ENCODE measurements around the gene FAM120A. TPM values are rescaled to one million over a fixed set of nuclear protein-coding genes. Genes with fewer than 3 reads are reported as not detected.

FAM120A gene
- total and polyA plus RNA-seq, 9 donors, result 37.9 to 130 (median 78.9) TPM

DNA sequence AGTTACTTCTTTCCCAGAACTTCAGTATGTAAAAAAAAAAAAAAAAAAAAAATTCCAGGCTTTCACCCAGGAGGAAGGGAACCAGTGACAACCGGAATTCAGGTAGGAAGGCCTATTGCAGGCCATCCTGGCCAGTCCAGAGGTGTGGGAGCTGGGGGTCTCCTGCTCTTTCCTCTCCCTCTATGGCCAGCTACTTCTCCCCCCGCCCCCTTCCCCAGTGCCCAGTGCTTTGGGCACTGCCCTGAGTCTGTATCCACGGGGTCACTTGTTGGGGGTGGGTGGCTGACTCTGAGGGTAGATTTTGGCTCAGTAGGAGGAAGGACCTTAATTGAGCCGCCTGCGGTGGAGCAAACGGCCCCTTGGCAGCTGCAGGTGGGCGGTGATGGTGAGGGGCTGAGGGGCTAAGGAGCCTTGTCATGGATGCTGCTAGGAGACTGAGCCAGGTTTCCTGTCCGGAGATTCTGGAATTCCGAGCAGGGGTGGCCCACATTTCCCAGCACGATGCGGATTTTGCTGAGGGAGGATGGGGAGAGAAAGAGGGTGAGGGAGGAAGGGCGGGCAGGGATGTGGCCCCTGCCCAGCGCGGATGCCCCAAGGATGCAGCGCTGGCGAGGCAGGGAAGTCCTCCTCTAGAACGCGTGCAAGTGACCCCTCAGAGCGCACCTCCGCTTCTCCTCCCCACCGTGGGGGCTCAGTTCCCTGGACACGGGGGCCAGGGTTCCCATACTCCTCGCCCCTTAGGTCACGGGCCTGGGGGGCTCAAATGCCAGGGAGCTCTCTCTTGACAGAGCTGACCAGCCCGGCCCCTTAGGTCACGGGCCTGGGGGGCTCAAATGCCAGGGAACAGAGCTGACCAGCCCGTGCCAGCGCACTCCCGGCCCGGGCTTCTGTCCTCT, 123.7 kb downstream of the FAM120A start:
- 10 to 13% (median 10%) methylated on average over 30 of the region's 30 CpGs for WGBS, 3 donors
- TF ChIP-seq EP300 (IDR thresholded peaks at IDR 0.05), result no peak
- TF ChIP-seq, protein P1, sequence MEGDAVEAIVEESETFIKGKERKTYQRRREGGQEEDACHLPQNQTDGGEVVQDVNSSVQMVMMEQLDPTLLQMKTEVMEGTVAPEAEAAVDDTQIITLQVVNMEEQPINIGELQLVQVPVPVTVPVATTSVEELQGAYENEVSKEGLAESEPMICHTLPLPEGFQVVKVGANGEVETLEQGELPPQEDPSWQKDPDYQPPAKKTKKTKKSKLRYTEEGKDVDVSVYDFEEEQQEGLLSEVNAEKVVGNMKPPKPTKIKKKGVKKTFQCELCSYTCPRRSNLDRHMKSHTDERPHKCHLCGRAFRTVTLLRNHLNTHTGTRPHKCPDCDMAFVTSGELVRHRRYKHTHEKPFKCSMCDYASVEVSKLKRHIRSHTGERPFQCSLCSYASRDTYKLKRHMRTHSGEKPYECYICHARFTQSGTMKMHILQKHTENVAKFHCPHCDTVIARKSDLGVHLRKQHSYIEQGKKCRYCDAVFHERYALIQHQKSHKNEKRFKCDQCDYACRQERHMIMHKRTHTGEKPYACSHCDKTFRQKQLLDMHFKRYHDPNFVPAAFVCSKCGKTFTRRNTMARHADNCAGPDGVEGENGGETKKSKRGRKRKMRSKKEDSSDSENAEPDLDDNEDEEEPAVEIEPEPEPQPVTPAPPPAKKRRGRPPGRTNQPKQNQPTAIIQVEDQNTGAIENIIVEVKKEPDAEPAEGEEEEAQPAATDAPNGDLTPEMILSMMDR (IDR thresholded peaks at IDR 0.05), result no peak
- no peak for TF ChIP-seq POLR2A (IDR thresholded peaks at IDR 0.05)

DNA sequence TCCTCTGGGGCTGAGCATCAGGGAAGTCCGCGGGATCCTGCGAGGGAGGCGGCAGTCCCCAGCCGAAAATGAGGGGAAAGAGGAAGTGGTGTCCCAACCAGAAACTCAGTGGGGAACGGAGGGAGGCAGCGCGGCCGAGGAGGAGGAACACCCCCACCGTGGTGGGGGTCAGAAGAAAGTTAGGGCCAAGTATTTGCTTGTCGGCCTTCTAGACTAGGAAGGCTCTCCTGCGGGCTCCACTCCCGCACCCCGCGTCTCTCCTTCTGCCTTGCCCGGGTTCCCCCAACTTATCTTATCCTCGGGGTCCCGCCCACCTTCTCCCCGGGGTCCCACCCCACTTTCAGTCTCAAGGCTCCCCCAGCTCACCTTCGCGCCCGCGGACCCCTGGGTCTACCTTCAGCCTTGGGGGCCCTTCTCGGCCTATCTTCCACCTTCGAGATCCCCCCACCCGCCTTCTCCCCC, 124.3 kb downstream of the FAM120A start:
- peak overlapping the region; percentile 88 to 92 for H3K27ac ChIP-seq
- H3K4me3 ChIP-seq, result peak overlapping the region; percentile 90
- H3K9me3 ChIP-seq, result no peaks in the 10 kb centered on the region
- peaks cover 4% of the 10 kb centered on the region for H3K4me1 ChIP-seq (ENCODE audit: insufficient read depth)
- H3K36me3 ChIP-seq, result no peaks in the 10 kb centered on the region
- no peak for TF ChIP-seq EP300 (IDR thresholded peaks at IDR 0.05)
- no peak for TF ChIP-seq POLR2A (IDR thresholded peaks at IDR 0.05)
- TF ChIP-seq, protein P1 (IDR thresholded peaks at IDR 0.05), result no peak
- intact Hi-C loops (cut with DNase I), result loop anchor here in 1 of 4 donors (10.0 kb wide), 1 partner anchor 459 kb away; no protein-coding TSS in a partner anchor
- WGBS, 3 donors, result 0 to 1% (median 0%) methylated on average over 26 of the region's 26 CpGs
- peak; percentile 72 to 81 (median 80) for DNase-seq
- no peaks in the 10 kb centered on the region for H3K27me3 ChIP-seq

More for the DNA sequence above, 123.7 kb downstream of the FAM120A start:
- Histone ChIP-seq H3K4me1 (ENCODE audit: insufficient read depth) (peaks cover 4% of the 10 kb centered on the region), H3K36me3 (no peaks in the 10 kb centered on the region), H3K27ac (peak overlapping the region; percentile 88 to 92), H3K27me3 (no peaks in the 10 kb centered on the region), H3K4me3 (peak overlapping the region; percentile 90), H3K9me3 (no peaks in the 10 kb centered on the region)
- intact Hi-C loops (cut with DNase I), result loop anchor here in 1 of 4 donors (10.0 kb wide), 1 partner anchor 460 kb away; no protein-coding TSS in a partner anchor
- DNase-seq, result peak in 1 of 5 donors; percentile 23

DNA sequence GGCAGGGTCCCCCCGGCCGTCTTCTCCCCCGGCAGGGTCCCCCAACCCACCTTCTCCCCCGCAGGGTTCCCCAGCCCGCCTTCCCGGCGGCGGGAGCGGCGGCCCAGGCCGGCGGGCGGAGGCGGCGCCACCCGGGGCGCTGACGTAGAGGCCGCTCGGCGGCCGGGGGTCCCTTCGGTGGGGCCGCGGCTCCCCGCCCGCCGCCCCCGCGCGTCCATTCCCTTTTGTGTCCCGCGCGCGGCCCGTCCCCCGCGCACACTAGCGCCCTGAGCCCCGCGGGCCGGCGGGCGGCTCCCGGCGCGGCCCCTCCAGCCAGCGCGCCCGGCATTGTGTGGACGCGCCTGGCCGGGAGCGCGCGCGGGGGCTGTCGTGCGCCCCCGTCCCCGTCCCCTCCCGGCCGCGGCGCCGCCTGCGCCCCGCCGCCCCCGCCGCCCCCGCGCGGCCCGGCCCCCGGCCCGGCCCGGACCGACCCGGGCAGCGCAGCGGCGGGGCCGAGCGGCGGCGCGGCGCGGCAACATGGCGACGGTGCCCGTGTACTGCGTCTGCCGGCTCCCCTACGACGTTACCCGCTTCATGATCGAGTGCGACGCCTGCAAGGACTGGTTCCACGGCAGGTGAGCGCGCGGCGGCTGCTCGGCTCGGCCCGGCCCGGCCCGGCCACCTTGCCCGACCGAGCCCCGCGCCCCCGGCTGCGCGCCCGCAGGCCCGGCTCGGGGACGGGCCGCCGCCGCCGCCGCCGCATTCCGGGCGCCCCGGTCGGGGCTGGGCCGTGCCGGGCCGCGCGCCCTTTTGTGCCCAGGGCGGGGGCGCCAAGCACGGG, 125.0 kb downstream of the FAM120A start, which contains the start of gene PHF2:
PHF2 (plus strand) TSS at position 327 of the 820 bp plus-strand sequence; CDS start at position 517, 190 bp downstream.
- Histone ChIP-seq H3K27ac (peak within 1 kb of the TSS; percentile 88 to 92), H3K9me3 (no peaks in the 10 kb centered on the region), H3K4me3 (peak within 1 kb of the TSS; percentile 90), H3K36me3 (no peaks in the 10 kb centered on the region), H3K27me3 (no peaks in the 10 kb centered on the region), H3K4me1 (ENCODE audit: insufficient read depth) (peaks cover 4% of the 10 kb centered on the region)
- intact Hi-C loops (cut with DNase I), result loop anchor here in 1 of 4 donors (10.0 kb wide), 1 partner anchor 458 kb away; no protein-coding TSS in a partner anchor
- TF ChIP-seq EP300 (IDR thresholded peaks at IDR 0.05), result no peak
- TF ChIP-seq, protein P1 (IDR thresholded peaks at IDR 0.05), result no peak
- TF ChIP-seq POLR2A (IDR thresholded peaks at IDR 0.05), result no peak
- 1 to 9% (median 1%) methylated on average over 6 to 140 of the region's 140 CpGs for WGBS, 3 donors
- peak in 4 of 5 donors; percentile 48 to 73 (median 56) for DNase-seq
